B cell (primary cell): Measurements from ENCODE around the gene CPT1A. TPM values are rescaled to one million over a fixed set of nuclear protein-coding genes. Genes with fewer than 3 reads are reported as not detected.

Experiments
- ATAC-seq: fragments of 200-7000 bp; cut with Tn5 transposase; one replicate; pipeline ENCODE4 v1.10.0; 2021; ENCODE audit warnings: low read depth, mild to moderate bottlenecking, moderate number of reproducible peaks, moderate library complexity
- CTCF ChIA-PET: fragments of 350-600 bp; sonication (Branson Sonifier 250); formaldehyde crosslinking; loops from one replicate; lab custom pipeline; 2021; ENCODE audit warnings: antibody characterized with exemption, inconsistent platforms; lab: Charles Lee
- POLR2A ChIA-PET: fragments of 350-600 bp; sonication (Branson Sonifier 250); formaldehyde crosslinking; loops from one replicate; lab custom pipeline; 2021; ENCODE audit warnings: antibody characterized with exemption; lab: Charles Lee
- DNase-seq: peaks from one replicate; pipeline ENCODE4 v3.0.0; 2013
- H2AFZ ChIP-seq: 2 replicates; pipeline ENCODE4 v1.6.1; 2012; ENCODE audit warnings: mild to moderate bottlenecking, low read depth, low read length; ENCODE audit not compliant: insufficient read depth, poor library complexity, severe bottlenecking
- H3K27ac ChIP-seq, 2 donors: 1 replicate in 1 of 2; 2 replicates in 1 of 2; pipeline ENCODE4 v1.5.1; 2012 to 2013; ENCODE audit warnings: low read length in 2 of 2, mild to moderate bottlenecking in 2 of 2, moderate library complexity in 1 of 2
- H3K27me3 ChIP-seq, 4 experiments: fragments of 200-600 bp in 1 of 4; sonication (generic) in 1 of 4; replicated peaks in 1 of 4; 1 replicate in 2 of 4; 2 replicates in 2 of 4; pipeline versions ENCODE4 v1.6.1 to v1.7.0; 2013 to 2016; ENCODE audit warnings: low read length in 3 of 4, mild to moderate bottlenecking in 2 of 4, mixed read lengths in 1 of 4, moderate library complexity in 1 of 4; ENCODE audit not compliant: insufficient read depth in 4 of 4, control insufficient read depth in 3 of 4; ENCODE audit errors: control extremely low read depth in 1 of 4
- H3K36me3 ChIP-seq, 2 experiments: replicated peaks in 1 of 2; 1 replicate in 1 of 2; 2 replicates in 1 of 2; pipeline versions ENCODE4 v1.6.1 to v1.7.1; 2013; ENCODE audit warnings: low read length in 1 of 2; ENCODE audit not compliant: insufficient read depth in 2 of 2, control insufficient read depth in 1 of 2; ENCODE audit errors: control extremely low read depth in 1 of 2, extremely low read depth in 1 of 2
- H3K4me1 ChIP-seq, 2 donors: fragments of 200-600 bp in 1 of 2; sonication (generic) in 1 of 2; 1 replicate in 1 of 2; 2 replicates in 1 of 2; pipeline versions ENCODE4 v1.5.1 to v1.6.1; 2013 to 2017; ENCODE audit warnings: low read length in 2 of 2; ENCODE audit not compliant: control insufficient read depth in 2 of 2, insufficient read depth in 2 of 2
- H3K4me2 ChIP-seq: replicated peaks from 2 replicates; pipeline ENCODE3; 2012; ENCODE audit warnings: mild to moderate bottlenecking, low read depth, low read length; ENCODE audit not compliant: poor library complexity, severe bottlenecking
- H3K4me3 ChIP-seq, 5 experiments: fragments of 200-600 bp in 1 of 5; sonication (generic) in 1 of 5; 1 replicate in 3 of 5; 2 replicates in 2 of 5; pipeline versions ENCODE4 v1.5.1 to v1.7.0; 2011 to 2016; ENCODE audit warnings: low read length in 4 of 5, mild to moderate bottlenecking in 4 of 5, low read depth in 2 of 5, control low read depth in 1 of 5, moderate library complexity in 1 of 5; ENCODE audit not compliant: insufficient read depth in 1 of 5; ENCODE audit errors: control extremely low read depth in 1 of 5, extremely low read depth in 1 of 5
- H3K79me2 ChIP-seq: fragments of 200-600 bp; sonication (generic); one replicate; pipeline ENCODE4 v1.6.0; 2016; ENCODE audit warnings: low read length; ENCODE audit not compliant: control insufficient read depth, insufficient read depth
- H3K9ac ChIP-seq: fragments of 200-600 bp; sonication (generic); 2 replicates; pipeline ENCODE4 v1.6.1; 2017; ENCODE audit warnings: mild to moderate bottlenecking, low read length, moderate library complexity
- H3K9me3 ChIP-seq, 3 donors: one replicate each; pipeline versions ENCODE4 v1.6.1 to v1.7.1; 2013; ENCODE audit warnings: low read length in 2 of 3; ENCODE audit not compliant: control insufficient read depth in 2 of 3, insufficient read depth in 1 of 3; ENCODE audit errors: control extremely low read depth in 1 of 3
- H4K20me1 ChIP-seq: 2 replicates; pipeline ENCODE4 v1.6.0; 2012; ENCODE audit warnings: mild to moderate bottlenecking, low read length; ENCODE audit not compliant: insufficient read depth, control insufficient read depth, poor library complexity, severe bottlenecking
- H3K27ac Mint-ChIP-seq: one replicate; pipeline ENCODE4 v1.8.0; 2021; ENCODE audit warnings: mixed read lengths
- H3K27me3 Mint-ChIP-seq: one replicate; pipeline ENCODE4 v1.8.0; 2021; ENCODE audit warnings: mixed read lengths
- H3K4me1 Mint-ChIP-seq: one replicate; pipeline ENCODE4 v1.8.0; 2021; ENCODE audit warnings: mixed read lengths
- H3K4me3 Mint-ChIP-seq: one replicate; pipeline ENCODE4 v1.8.0; 2021; ENCODE audit warnings: mixed read lengths
- H3K9me3 Mint-ChIP-seq: one replicate; pipeline ENCODE4 v1.8.0; 2022; ENCODE audit warnings: mixed read lengths; ENCODE audit not compliant: insufficient read depth
- CTCF ChIP-seq: fragments of 200-600 bp; IDR thresholded peaks from one replicate; pipeline ENCODE4 v1.8.0; 2022; ENCODE audit warnings: antibody characterized with exemption, mild to moderate bottlenecking
- EZH2 ChIP-seq: IDR thresholded peaks from 2 replicates; pipeline ENCODE4 v1.6.1; 2012; ENCODE audit warnings: borderline replicate concordance, low read depth, mild to moderate bottlenecking, moderate library complexity, low read length; ENCODE audit not compliant: insufficient read depth, poor library complexity, severe bottlenecking
- WGBS: methylation state at CpG from one replicate; pipeline ENCODE4 v1.1.5; 2013; ENCODE audit warnings: missing lambda C conversion rate; ENCODE audit not compliant: insufficient coverage; 5-methylcytosine and 5-hydroxymethylcytosine counted together
- intact Hi-C: fragments of 100-400 bp; cut with micrococcal nuclease; formaldehyde crosslinking; loops from one replicate; pipeline ENCODE4 v1.10.0; 2022
- polyA plus RNA-seq: library from polyadenylated mRNA; depleted of rRNA; stranded (reverse); fragments of >200 nt; gene quantifications from 2 replicates; pipeline ENCODE4 v1.2.3, GENCODE V29; 2012
- total RNA-seq, 2 donors: library from RNA; stranded (reverse); fragments of 120-200 nt in 1 of 2; gene quantifications; 1 replicate in 1 of 2; 2 replicates in 1 of 2; pipeline versions ENCODE4 v1.2.3 to v1.2.4, GENCODE V29; 2013 to 2022

Gene CPT1A
- total and polyA plus RNA-seq, 2 donors (not counting 1 experiment from before 2014, with no cell fraction given): 15.6 to 40.8 TPM

DNA sequence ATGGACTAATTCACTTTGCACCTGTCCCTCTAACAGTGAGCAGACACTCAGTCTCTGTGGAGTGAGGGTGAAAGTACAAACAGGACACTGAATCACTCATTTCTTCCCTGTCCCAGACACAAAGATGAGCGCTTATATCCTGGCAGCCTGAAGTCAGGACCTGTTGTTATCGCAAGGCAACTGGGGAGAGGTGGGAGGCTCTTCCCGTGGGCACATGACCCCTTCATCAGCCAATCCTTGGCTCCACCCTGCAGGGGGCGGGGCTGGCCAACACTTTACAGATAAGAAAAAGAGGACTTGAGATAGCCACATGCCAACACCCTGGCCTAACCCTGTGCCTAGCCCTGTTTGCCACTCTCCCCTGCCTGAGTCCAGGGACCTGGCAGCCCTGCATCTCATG, 60.9 kb downstream of the CPT1A start:
- intact Hi-C loops: no loop called here
- H3K4me2 ChIP-seq: no peak overlapping the region
- peaks cover 0 to 21% of the 10 kb centered on the region in 2 experiments for H3K36me3 ChIP-seq
- no peaks in the 10 kb centered on the region for H3K4me1 ChIP-seq
- H3K4me1 Mint-ChIP-seq: no peaks in the 10 kb centered on the region
- no peaks in the 10 kb centered on the region for H3K9me3 ChIP-seq
- ATAC-seq: no peak
- no peak overlapping the region for H3K9ac ChIP-seq
- ChIA-PET CTCF (no interaction called here), POLR2A (interaction anchor here (0.6 kb wide), 1 partner anchor 32 kb away, joined by 7 read pairs; no protein-coding TSS in a partner anchor)
- no peaks in the 10 kb centered on the region for H3K79me2 ChIP-seq
- no peak overlapping the region for H3K4me3 Mint-ChIP-seq
- H3K27ac ChIP-seq: no peak overlapping the region
- no peak overlapping the region for H3K27ac Mint-ChIP-seq
- H4K20me1 ChIP-seq: no peaks in the 10 kb centered on the region
- 92% methylated on average over 3 of the region's 4 CpGs for WGBS
- no peaks in the 10 kb centered on the region for H3K9me3 Mint-ChIP-seq
- no peak overlapping the region for H2AFZ ChIP-seq
- no peak for TF ChIP-seq CTCF
- TF ChIP-seq EZH2: no peak
- H3K4me3 ChIP-seq: no peak overlapping the region
- H3K27me3 ChIP-seq: no peaks in the 10 kb centered on the region
- H3K27me3 Mint-ChIP-seq: no peaks in the 10 kb centered on the region
- no peak for DNase-seq

DNA sequence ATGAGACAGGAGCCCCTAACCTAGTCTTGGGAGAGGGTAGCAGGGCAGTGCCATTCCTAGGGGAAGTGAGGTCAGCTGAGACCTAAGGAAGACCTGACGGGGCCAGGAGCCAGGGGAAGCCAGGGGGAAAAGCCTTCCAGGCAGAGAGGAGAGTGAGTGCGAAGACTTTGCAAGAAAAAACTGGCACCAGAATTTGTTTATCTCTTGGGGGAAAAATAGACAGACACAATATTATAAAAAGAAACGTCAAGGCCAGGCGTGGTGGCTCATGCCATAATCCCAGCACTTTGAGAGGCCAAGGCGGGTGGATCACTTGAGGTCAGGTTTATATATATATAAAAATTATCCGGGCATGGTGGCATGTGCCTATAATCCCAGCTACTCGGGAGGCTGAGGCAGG, 63.5 kb downstream of the CPT1A start:
- no peak overlapping the region for H3K27ac ChIP-seq
- Mint-ChIP-seq H3K4me3 (no peak overlapping the region), H3K27ac (no peak overlapping the region), H3K27me3 (no peaks in the 10 kb centered on the region), H3K9me3 (no peaks in the 10 kb centered on the region), H3K4me1 (no peaks in the 10 kb centered on the region)
- H3K4me2 ChIP-seq: no peak overlapping the region
- intact Hi-C loops: no loop called here
- no peaks in the 10 kb centered on the region for H3K9me3 ChIP-seq
- no peaks in the 10 kb centered on the region for H3K27me3 ChIP-seq
- H3K4me1 ChIP-seq: no peaks in the 10 kb centered on the region
- TF ChIP-seq CTCF (no peak), EZH2 (no peak)
- CTCF ChIA-PET: no interaction called here
- no peak overlapping the region for H3K9ac ChIP-seq
- ATAC-seq (no peak), DNase-seq (no peak)
- H3K4me3 ChIP-seq: no peak overlapping the region
- H2AFZ ChIP-seq: no peak overlapping the region
- H3K36me3 ChIP-seq: peaks cover 0 to 39% of the 10 kb centered on the region in 2 experiments
- no peaks in the 10 kb centered on the region for H3K79me2 ChIP-seq
- POLR2A ChIA-PET: no interaction called here
- H4K20me1 ChIP-seq: no peaks in the 10 kb centered on the region
- 83% methylated on average over 1 of the region's 7 CpGs for WGBS
